ENCODE results near the gene TNNC2.
A peak's percentile ranks its signal among the peaks of the same experiment; 100 is the strongest.

TNNC2 gene

DNA sequence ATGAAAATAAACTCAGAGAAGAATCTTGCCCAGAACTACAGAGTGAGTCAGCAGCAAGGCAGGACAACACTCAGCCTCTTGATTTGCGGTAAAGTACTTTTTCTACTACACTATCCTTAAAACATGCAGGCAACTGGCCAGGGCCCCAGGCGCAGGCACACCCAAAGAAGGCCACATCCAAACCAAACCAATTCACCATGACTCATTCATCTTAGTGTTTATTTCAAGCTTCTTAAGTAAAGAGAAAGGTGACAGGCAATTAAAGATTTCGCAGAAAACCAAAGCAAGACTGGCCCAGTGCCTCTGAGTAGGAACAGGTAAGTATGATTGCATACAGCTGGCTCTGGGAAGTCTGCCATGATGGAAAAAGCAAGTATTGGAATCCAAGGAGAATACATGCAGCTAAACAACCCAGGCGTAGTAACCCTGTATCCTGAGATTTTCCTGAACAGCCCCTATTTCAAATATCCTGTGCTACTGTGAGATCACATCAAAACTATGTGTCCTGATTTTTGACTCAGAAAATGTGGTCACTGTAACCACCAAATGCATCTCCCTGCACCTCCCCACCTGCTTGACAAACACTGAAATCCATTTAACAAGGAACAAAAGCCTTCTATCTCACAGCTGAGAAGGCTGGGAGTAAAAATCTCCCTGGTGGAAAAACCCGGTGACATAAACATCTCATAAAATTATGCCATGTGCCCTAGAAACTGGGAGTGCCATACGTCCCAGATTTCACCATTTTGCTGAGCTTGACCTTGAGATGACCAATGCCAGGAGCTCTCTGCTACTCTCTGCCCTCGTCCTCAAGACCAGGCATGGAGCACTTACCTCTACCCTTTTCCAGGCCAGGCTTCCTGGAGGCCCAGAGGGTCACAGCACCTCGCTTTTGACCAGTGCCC is 47.8 kb downstream of the TNNC2 start:
- DNase-seq, result peak; percentile 97

DNA sequence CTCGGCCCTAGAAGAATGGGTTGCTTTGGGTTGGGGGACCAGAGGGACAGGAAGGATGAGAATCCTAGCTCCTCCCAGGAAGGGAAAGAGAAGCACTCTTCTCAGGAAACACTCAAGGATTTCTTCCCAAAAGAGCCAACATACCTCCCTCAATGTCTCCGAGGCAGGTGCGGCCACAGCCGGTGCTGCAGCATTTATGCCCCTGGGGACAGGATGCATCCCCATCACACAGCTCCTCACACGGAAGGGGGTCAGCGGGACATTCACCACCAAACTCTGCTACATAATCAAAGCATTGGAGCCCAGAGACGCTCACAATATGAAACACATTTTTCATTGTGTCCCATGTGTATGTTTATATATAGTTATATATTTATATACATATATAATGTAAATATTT is 50.2 kb downstream of the TNNC2 start:
- DNase-seq, result no peak

DNA sequence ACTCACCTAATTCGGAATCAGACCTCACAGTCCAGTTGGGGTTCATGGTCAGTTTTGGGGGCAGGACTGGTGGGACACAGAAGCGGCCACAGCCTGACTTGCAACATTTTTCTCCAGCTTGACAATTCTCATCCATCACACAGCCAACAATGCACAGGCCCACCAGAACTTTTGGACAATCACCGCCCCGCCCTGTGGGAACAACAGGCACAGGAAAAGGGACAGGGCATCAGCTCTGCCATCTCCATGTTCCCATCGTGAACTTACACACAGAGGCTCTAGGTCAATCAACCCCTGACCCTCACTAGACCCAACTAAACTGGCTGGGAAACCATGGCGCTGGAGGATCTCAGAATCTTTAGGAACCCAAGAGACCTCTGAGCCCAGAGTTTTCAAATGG is 51.7 kb downstream of the TNNC2 start:
- no peak for DNase-seq

DNA sequence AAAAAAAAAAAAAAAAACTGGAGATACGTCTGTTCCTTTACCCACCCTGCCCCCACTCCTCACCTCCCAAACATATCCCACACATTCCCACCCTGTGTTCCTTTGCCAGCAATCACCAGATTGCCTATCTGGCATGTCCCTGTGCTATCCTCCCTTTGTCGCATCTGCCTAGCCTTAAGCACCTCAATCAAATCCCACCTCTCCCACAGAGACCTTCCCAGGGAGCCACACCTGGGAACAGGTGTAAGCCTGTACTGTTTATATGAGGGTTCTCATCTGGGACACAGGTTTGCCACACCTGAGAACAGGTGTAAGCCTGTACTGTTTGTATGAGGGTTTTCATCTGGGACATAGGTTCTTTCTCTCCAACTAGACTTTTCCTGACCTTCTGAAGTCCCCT is 52.2 kb downstream of the TNNC2 start:
- DNase-seq, result no peak

Data from kidney glomerular epithelial cell (primary cell).